ENCODE measurements around the gene TSKU. TPM values are rescaled to one million over a fixed set of nuclear protein-coding genes. Genes with fewer than 3 reads are reported as not detected.

TSKU gene
- total RNA-seq, 1 donor = 23.5 TPM

GRCh38 chr11:76735841-76736240, 47.3 kb upstream of the TSKU start:
- DNase-seq (ENCODE audit: insufficient read length, low spot score, missing footprints) = no peak
- no peaks in the 10 kb centered on the region for H3K4me1 ChIP-seq (ENCODE audit: insufficient read depth, low read length)
- no peak overlapping the region for H3K4me2 ChIP-seq (ENCODE audit: insufficient read depth, low read length)
- H3K36me3 ChIP-seq (ENCODE audit: insufficient read depth, low read length) = no peaks in the 10 kb centered on the region
- no peaks in the 10 kb centered on the region for H3K27me3 ChIP-seq (ENCODE audit: insufficient read depth, low read length)
- no peak overlapping the region for H3K27ac ChIP-seq (ENCODE audit: low read depth, low read length)
- H3K9me3 ChIP-seq (ENCODE audit: low read depth, low read length) = no peaks in the 10 kb centered on the region
- no peak for TF ChIP-seq CTCF (IDR thresholded peaks at IDR 0.05; ENCODE audit: extremely low read depth, low read depth, low read length)
- H4K20me1 ChIP-seq (ENCODE audit: insufficient read depth, low read length) = no peaks in the 10 kb centered on the region
- H2AFZ ChIP-seq (ENCODE audit: low read length) = no peak overlapping the region
- no peaks in the 10 kb centered on the region for H3K79me2 ChIP-seq (ENCODE audit: insufficient read depth, low read length)
- no peak overlapping the region for H3K4me3 ChIP-seq (ENCODE audit: insufficient read depth, low read length)

DNA sequence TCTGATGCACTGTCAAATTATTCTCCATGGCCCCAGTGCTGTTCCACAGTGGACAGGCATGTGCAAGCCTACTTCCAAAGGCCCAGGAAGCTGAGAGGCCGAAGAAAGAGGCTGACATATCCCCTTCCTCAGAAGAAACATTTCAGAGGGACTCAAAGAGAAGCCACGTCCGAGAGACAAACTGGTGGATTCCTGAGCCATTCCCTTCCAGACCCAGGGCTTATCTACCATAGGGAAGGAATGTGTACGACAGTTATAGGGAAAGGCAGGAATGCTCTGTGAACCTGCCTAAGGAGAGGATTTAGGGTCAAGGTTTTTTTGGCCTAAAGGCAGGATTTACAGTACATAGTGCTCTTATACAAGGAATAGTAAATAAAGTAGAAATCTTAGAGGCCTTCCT, 46.9 kb upstream of the TSKU start:
- Histone ChIP-seq H3K4me2 (ENCODE audit: insufficient read depth, low read length) (no peak overlapping the region), H3K27me3 (ENCODE audit: insufficient read depth, low read length) (no peaks in the 10 kb centered on the region)

DNA sequence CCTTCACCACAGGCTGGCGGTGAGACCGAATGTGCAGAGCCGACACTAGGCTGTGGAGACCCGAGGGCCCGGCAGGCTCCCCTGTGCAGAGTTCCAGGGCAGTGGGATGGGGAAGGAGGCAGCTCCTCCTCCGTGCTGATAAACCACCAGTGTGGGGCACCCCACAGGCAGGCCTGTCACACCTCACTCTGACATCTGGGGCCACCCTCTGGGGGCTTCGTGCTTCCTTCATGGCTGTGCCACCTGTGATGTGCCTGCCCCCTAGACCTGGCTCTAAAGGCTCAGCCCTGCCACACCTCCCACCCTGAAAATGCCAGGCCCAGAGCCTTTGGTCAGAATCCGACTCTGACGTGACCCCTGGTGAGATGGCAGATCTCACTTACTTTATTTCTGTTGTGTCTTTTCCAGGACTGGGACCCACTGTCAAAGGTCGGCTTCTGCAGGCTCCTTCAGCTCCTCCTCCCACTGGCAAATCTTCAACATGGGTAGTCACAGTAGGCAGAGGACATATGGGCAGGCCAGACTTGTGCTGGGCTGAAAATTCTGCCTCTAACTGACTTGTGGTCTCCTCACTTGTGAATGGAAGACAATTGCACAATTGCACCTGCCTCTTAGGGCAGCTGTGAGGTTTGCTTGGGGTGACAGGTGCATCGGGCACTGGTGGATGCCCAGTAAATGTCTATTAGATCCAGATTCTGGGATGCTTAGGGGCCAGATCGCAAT, 46.2 kb upstream of the TSKU start:
- DNase-seq (ENCODE audit: insufficient read length, low spot score, missing footprints) = no peak
- no peaks in the 10 kb centered on the region for H3K36me3 ChIP-seq (ENCODE audit: insufficient read depth, low read length)
- H2AFZ ChIP-seq (ENCODE audit: low read length) = no peak overlapping the region
- no peak overlapping the region for H3K4me2 ChIP-seq (ENCODE audit: insufficient read depth, low read length)
- H3K9me3 ChIP-seq (ENCODE audit: low read depth, low read length) = no peaks in the 10 kb centered on the region
- H3K27me3 ChIP-seq (ENCODE audit: insufficient read depth, low read length) = no peaks in the 10 kb centered on the region
- no peak overlapping the region for H3K4me3 ChIP-seq (ENCODE audit: insufficient read depth, low read length)
- no peaks in the 10 kb centered on the region for H3K79me2 ChIP-seq (ENCODE audit: insufficient read depth, low read length)
- no peaks in the 10 kb centered on the region for H3K4me1 ChIP-seq (ENCODE audit: insufficient read depth, low read length)
- TF ChIP-seq CTCF (IDR thresholded peaks at IDR 0.05; ENCODE audit: extremely low read depth, low read depth, low read length) = no peak
- no peaks in the 10 kb centered on the region for H4K20me1 ChIP-seq (ENCODE audit: insufficient read depth, low read length)
- no peak overlapping the region for H3K27ac ChIP-seq (ENCODE audit: low read depth, low read length)

More for the DNA sequence above, 46.9 kb upstream of the TSKU start:
- Histone ChIP-seq H3K4me1 (ENCODE audit: insufficient read depth, low read length) (no peaks in the 10 kb centered on the region), H3K4me3 (ENCODE audit: insufficient read depth, low read length) (no peak overlapping the region), H3K27ac (ENCODE audit: low read depth, low read length) (no peak overlapping the region), H3K79me2 (ENCODE audit: insufficient read depth, low read length) (no peaks in the 10 kb centered on the region), H2AFZ (ENCODE audit: low read length) (no peak overlapping the region), H4K20me1 (ENCODE audit: insufficient read depth, low read length) (no peaks in the 10 kb centered on the region), H3K9me3 (ENCODE audit: low read depth, low read length) (no peaks in the 10 kb centered on the region), H3K36me3 (ENCODE audit: insufficient read depth, low read length) (no peaks in the 10 kb centered on the region)
- no peak for TF ChIP-seq CTCF (IDR thresholded peaks at IDR 0.05; ENCODE audit: extremely low read depth, low read depth, low read length)
- no peak for DNase-seq (ENCODE audit: insufficient read length, low spot score, missing footprints)

GRCh38 chr11:76738618-76739240, 44.4 kb upstream of the TSKU start:
- Histone ChIP-seq H4K20me1 (ENCODE audit: insufficient read depth, low read length) (no peaks in the 10 kb centered on the region), H3K27me3 (ENCODE audit: insufficient read depth, low read length) (no peaks in the 10 kb centered on the region), H3K9me3 (ENCODE audit: low read depth, low read length) (no peaks in the 10 kb centered on the region), H3K36me3 (ENCODE audit: insufficient read depth, low read length) (no peaks in the 10 kb centered on the region), H3K4me3 (ENCODE audit: insufficient read depth, low read length) (no peak overlapping the region), H3K27ac (ENCODE audit: low read depth, low read length) (no peak overlapping the region), H3K4me1 (ENCODE audit: insufficient read depth, low read length) (no peaks in the 10 kb centered on the region), H3K79me2 (ENCODE audit: insufficient read depth, low read length) (no peaks in the 10 kb centered on the region), H2AFZ (ENCODE audit: low read length) (no peak overlapping the region), H3K4me2 (ENCODE audit: insufficient read depth, low read length) (no peak overlapping the region)
- no peak for DNase-seq (ENCODE audit: insufficient read length, low spot score, missing footprints)
- no peak for TF ChIP-seq CTCF (IDR thresholded peaks at IDR 0.05; ENCODE audit: extremely low read depth, low read depth, low read length)
